ENCODE results near the gene PCED1B.

PCED1B gene

DNA sequence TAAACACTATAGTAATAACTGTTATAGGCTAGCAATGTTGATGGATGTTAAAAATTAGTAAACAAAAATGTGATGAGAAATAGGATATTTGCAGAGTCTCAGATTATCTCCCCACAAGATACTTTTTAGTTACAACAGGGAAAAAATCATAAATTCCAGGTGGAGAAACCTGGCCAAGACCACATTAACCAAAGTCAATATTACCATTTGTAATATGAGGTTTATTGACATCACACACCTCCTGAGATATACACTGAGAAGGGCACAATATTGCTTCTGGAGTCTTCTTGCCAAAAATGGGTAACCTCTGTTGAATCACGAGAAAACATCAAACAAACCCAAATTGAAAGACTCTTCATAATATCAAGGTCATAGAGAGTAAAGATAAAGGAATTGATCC, 72.7 kb downstream of the PCED1B start:
- no peaks in the 10 kb centered on the region for H3K9me3 ChIP-seq (ENCODE audit: severe bottlenecking)
- no peaks in the 10 kb centered on the region for H3K27me3 ChIP-seq (ENCODE audit: insufficient read depth, poor library complexity, severe bottlenecking)
- H3K27ac ChIP-seq (ENCODE audit: poor library complexity, severe bottlenecking) = no peak overlapping the region
- no peak for DNase-seq (ENCODE audit: low spot score)
- H3K4me1 ChIP-seq (ENCODE audit: insufficient read depth, poor library complexity, severe bottlenecking) = no peaks in the 10 kb centered on the region
- ATAC-seq (ENCODE audit: low read depth) = no peak
- TF ChIP-seq, protein P1, sequence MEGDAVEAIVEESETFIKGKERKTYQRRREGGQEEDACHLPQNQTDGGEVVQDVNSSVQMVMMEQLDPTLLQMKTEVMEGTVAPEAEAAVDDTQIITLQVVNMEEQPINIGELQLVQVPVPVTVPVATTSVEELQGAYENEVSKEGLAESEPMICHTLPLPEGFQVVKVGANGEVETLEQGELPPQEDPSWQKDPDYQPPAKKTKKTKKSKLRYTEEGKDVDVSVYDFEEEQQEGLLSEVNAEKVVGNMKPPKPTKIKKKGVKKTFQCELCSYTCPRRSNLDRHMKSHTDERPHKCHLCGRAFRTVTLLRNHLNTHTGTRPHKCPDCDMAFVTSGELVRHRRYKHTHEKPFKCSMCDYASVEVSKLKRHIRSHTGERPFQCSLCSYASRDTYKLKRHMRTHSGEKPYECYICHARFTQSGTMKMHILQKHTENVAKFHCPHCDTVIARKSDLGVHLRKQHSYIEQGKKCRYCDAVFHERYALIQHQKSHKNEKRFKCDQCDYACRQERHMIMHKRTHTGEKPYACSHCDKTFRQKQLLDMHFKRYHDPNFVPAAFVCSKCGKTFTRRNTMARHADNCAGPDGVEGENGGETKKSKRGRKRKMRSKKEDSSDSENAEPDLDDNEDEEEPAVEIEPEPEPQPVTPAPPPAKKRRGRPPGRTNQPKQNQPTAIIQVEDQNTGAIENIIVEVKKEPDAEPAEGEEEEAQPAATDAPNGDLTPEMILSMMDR (IDR thresholded peaks at IDR 0.05; ENCODE audit: poor library complexity, severe bottlenecking) = no peak
- H3K4me3 ChIP-seq (ENCODE audit: severe bottlenecking) = no peak overlapping the region
- no peaks in the 10 kb centered on the region for H3K36me3 ChIP-seq (ENCODE audit: low read depth)

DNA sequence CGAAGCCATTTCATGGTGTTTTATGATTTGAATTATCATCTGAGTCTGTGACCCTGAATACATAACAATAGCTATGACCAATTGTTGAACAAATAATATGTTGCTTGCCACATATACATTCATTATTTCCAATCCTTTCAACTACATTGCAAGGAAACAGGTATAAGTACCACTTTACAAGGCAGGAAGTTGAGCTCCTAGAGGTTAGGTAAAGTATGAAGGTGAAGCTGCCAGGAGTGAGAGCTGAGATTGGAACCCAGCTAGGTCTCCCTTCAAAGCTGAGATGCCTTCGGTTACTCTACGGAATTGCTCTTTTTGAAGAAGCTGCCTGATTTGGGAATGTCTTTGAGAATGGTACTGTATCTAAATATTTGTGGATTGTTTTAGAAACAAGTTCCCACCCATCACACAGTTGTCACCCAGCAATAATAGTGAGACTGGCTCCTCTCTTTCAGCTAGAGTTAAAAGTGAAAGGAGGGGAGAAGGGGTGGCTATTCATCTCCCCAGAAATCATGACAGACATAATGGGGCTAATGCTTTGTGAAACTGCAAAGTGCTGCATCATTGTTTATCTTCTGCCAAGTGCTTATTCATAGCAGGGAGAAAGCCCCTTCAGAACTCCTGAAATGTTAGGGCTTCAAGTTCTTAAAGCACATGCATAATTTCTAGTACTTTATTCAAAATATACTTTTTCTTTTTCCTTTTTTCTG, 76.2 kb downstream of the PCED1B start:
- DNase-seq (ENCODE audit: low spot score) = no peak
- Histone ChIP-seq H3K27me3 (ENCODE audit: insufficient read depth, poor library complexity, severe bottlenecking) (no peaks in the 10 kb centered on the region), H3K4me1 (ENCODE audit: insufficient read depth, poor library complexity, severe bottlenecking) (no peaks in the 10 kb centered on the region), H3K9me3 (ENCODE audit: severe bottlenecking) (no peaks in the 10 kb centered on the region), H3K4me3 (ENCODE audit: severe bottlenecking) (no peak overlapping the region), H3K36me3 (ENCODE audit: low read depth) (no peaks in the 10 kb centered on the region), H3K27ac (ENCODE audit: poor library complexity, severe bottlenecking) (no peak overlapping the region)
- no peak for ATAC-seq (ENCODE audit: low read depth)
- TF ChIP-seq, protein P1 (IDR thresholded peaks at IDR 0.05; ENCODE audit: poor library complexity, severe bottlenecking) = no peak

DNA sequence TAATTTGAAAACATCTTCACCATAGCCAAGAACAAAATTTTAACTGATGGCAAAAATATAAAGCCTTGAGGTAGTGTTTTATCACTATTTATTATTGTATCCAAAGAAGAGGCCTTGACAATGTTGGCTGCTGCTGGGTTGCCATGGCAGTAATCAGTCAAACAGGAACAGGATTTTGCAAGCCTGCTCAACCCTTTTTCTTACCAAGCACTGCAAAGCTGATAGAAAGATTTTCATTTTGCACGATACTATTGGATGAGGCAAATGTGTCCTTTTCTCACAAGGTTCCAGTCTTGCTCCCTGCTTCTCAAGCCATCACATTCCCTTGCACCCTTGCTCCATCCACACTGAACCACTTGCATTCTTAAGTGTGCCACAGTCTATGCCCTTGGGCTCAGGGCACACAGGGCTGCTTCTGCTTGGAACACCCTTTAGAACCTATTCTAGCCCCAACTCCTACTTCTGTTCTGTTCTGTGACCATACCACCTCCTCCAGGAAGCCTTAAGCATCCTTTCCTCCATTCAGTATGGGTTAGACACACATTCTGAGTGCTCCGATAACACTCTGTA, 76.8 kb downstream of the PCED1B start:
- no peak for DNase-seq (ENCODE audit: low spot score)
- Histone ChIP-seq H3K9me3 (ENCODE audit: severe bottlenecking) (no peaks in the 10 kb centered on the region), H3K36me3 (ENCODE audit: low read depth) (no peaks in the 10 kb centered on the region), H3K27me3 (ENCODE audit: insufficient read depth, poor library complexity, severe bottlenecking) (no peaks in the 10 kb centered on the region), H3K27ac (ENCODE audit: poor library complexity, severe bottlenecking) (no peak overlapping the region), H3K4me3 (ENCODE audit: severe bottlenecking) (no peak overlapping the region), H3K4me1 (ENCODE audit: insufficient read depth, poor library complexity, severe bottlenecking) (no peaks in the 10 kb centered on the region)
- TF ChIP-seq, protein P1 (IDR thresholded peaks at IDR 0.05; ENCODE audit: poor library complexity, severe bottlenecking) = no peak
- ATAC-seq (ENCODE audit: low read depth) = no peak

DNA sequence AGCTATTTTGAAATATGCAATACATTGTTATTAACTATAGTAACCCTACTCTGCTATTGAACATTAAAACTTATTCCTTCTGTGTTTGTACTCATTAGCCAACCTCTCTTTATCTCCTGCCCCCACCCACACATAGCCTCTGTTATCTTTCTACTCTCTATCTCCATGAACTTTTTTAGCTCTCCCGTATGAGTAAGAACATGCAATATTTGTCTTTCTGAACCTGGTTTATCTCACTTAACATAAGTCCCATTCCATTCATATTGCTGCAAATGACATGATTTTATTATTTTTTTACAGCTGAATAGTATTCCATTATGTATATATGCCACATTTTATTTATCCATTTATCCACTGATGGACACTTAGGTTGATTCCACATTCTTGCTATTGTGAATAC, 79.4 kb downstream of the PCED1B start:
- TF ChIP-seq, protein P1 (IDR thresholded peaks at IDR 0.05; ENCODE audit: poor library complexity, severe bottlenecking) = no peak
- H3K27me3 ChIP-seq (ENCODE audit: insufficient read depth, poor library complexity, severe bottlenecking) = no peaks in the 10 kb centered on the region
- no peak for ATAC-seq (ENCODE audit: low read depth)

DNA sequence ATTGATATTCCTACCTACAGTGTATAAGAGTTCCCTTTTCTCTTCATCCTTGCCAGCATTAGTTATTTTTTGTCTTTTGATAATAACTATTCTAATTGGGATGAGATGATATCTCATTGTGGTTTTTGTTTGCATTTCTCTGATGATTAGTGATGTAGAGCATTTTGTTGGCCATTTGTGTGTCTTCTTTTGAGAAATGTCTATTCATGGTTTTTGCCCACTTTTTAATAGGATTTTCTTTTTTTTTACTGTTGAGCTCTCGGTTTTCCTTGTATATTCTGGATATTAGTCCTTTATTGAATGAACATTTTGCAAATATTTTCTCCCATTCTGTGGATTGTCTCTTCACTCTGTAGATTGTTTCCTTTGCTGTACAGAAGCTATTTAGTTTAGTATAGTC, 79.9 kb downstream of the PCED1B start:
- no peaks in the 10 kb centered on the region for H3K36me3 ChIP-seq (ENCODE audit: low read depth)
- no peaks in the 10 kb centered on the region for H3K9me3 ChIP-seq (ENCODE audit: severe bottlenecking)
- H3K27me3 ChIP-seq (ENCODE audit: insufficient read depth, poor library complexity, severe bottlenecking) = no peaks in the 10 kb centered on the region
- no peak overlapping the region for H3K4me3 ChIP-seq (ENCODE audit: severe bottlenecking)
- no peaks in the 10 kb centered on the region for H3K4me1 ChIP-seq (ENCODE audit: insufficient read depth, poor library complexity, severe bottlenecking)
- no peak overlapping the region for H3K27ac ChIP-seq (ENCODE audit: poor library complexity, severe bottlenecking)
- ATAC-seq (ENCODE audit: low read depth) (no peak), DNase-seq (ENCODE audit: low spot score) (no peak)
- TF ChIP-seq, protein P1 (IDR thresholded peaks at IDR 0.05; ENCODE audit: poor library complexity, severe bottlenecking) = no peak

More for the DNA sequence above, 79.4 kb downstream of the PCED1B start:
- H3K27ac ChIP-seq (ENCODE audit: poor library complexity, severe bottlenecking) = no peak overlapping the region
- no peaks in the 10 kb centered on the region for H3K9me3 ChIP-seq (ENCODE audit: severe bottlenecking)
- H3K4me1 ChIP-seq (ENCODE audit: insufficient read depth, poor library complexity, severe bottlenecking) = no peaks in the 10 kb centered on the region
- DNase-seq (ENCODE audit: low spot score) = no peak
- no peak overlapping the region for H3K4me3 ChIP-seq (ENCODE audit: severe bottlenecking)
- H3K36me3 ChIP-seq (ENCODE audit: low read depth) = no peaks in the 10 kb centered on the region

All from RWPE2 (cell line).